ENCODE measurements around the gene PLD4. TPM values are rescaled to one million over a fixed set of nuclear protein-coding genes. Genes with fewer than 3 reads are reported as not detected.
A peak's percentile ranks its signal among the peaks of the same experiment; 100 is the strongest.

PLD4 gene
- total RNA-seq, 1 experiment from 2014 or later: 0.07 TPM

- Mint-ChIP-seq H3K27me3 (ENCODE audit: low read depth) (peaks cover 27% of the 10 kb centered on the region), H3K4me1 (no peaks in the 10 kb centered on the region), H3K9me3 (peaks cover 5% of the 10 kb centered on the region), H3K27ac (no peak overlapping the region), H3K4me3 (no peak overlapping the region), H3K36me3 (no peaks in the 10 kb centered on the region)
- DNase-seq (ENCODE audit: low spot score) (peak; percentile 14), ATAC-seq (no peak)
- ChIA-PET POLR2A (no interaction called here), CTCF (interaction anchor here (1.0 to 1.7 kb wide), 7 partner anchors 31 to 118 kb away, joined by 3 to 5 read pairs (median 3); partner anchors contain the start of gene CLBA1)
- TF ChIP-seq JAZF1 (CRISPR knock-in tag; IDR thresholded peaks at IDR 0.05) (no peak), USF1 (CRISPR knock-in tag; IDR thresholded peaks at IDR 0.05) (no peak), ZNF425 (CRISPR knock-in tag; conservative IDR thresholded peaks at IDR 0.05) (no peak), MYBL2 (CRISPR knock-in tag; IDR thresholded peaks at IDR 0.05) (no peak), TEAD4 (CRISPR knock-in tag; IDR thresholded peaks at IDR 0.05) (no peak), ZBTB43 (CRISPR knock-in tag; IDR thresholded peaks at IDR 0.05) (no peak), IRF2 (CRISPR knock-in tag; IDR thresholded peaks at IDR 0.05; ENCODE audit: borderline replicate concordance, low read depth) (no peak), E2F1 (CRISPR knock-in tag; IDR thresholded peaks at IDR 0.05) (no peak), ESRRA (CRISPR knock-in tag; IDR thresholded peaks at IDR 0.05; ENCODE audit: borderline replicate concordance) (no peak), ZBTB21 (CRISPR knock-in tag; IDR thresholded peaks at IDR 0.05; ENCODE audit: borderline replicate concordance) (no peak), ZNF138 (CRISPR knock-in tag; conservative IDR thresholded peaks at IDR 0.05) (no peak), SOX15 (CRISPR knock-in tag; IDR thresholded peaks at IDR 0.05) (no peak), MAX (CRISPR knock-in tag; IDR thresholded peaks at IDR 0.05) (no peak), ZNF396 (CRISPR knock-in tag; IDR thresholded peaks at IDR 0.05; ENCODE audit: borderline replicate concordance) (no peak), RELA (CRISPR knock-in tag; IDR thresholded peaks at IDR 0.05; ENCODE audit: borderline replicate concordance) (no peak), ZMAT4 (CRISPR knock-in tag; IDR thresholded peaks at IDR 0.05) (no peak), IRF1 (CRISPR knock-in tag; IDR thresholded peaks at IDR 0.05) (no peak), NFATC4 (CRISPR knock-in tag; IDR thresholded peaks at IDR 0.05) (no peak), NR3C1 (CRISPR knock-in tag; conservative IDR thresholded peaks at IDR 0.05; ENCODE audit: low read depth) (no peak)
These were observed 2.7 kb downstream of the PLD4 start for GRCh38 chr14:104927432-104927816.

- ATAC-seq: no peak
- no peak for TF ChIP-seq ATF1 (CRISPR knock-in tag; IDR thresholded peaks at IDR 0.05)
- no peak for TF ChIP-seq ERG (CRISPR knock-in tag; IDR thresholded peaks at IDR 0.05)
- no peak for TF ChIP-seq PRRX2 (CRISPR knock-in tag; IDR thresholded peaks at IDR 0.05)
- TF ChIP-seq ELF4 (CRISPR knock-in tag; IDR thresholded peaks at IDR 0.05; ENCODE audit: low read depth): no peak
- no peak for TF ChIP-seq NR1H2 (CRISPR knock-in tag; IDR thresholded peaks at IDR 0.05)
- TF ChIP-seq AR (CRISPR knock-in tag; IDR thresholded peaks at IDR 0.05): no peak
- TF ChIP-seq RELA (CRISPR knock-in tag; IDR thresholded peaks at IDR 0.05; ENCODE audit: borderline replicate concordance): no peak
- no peak for TF ChIP-seq IRF1 (CRISPR knock-in tag; IDR thresholded peaks at IDR 0.05)
These were observed 3.2 kb downstream of the PLD4 start for GRCh38 chr14:104927901-104928300.

More at GRCh38 chr14:104927901-104928300, 3.2 kb downstream of the PLD4 start:
- H3K36me3 Mint-ChIP-seq: no peaks in the 10 kb centered on the region
- H3K27ac Mint-ChIP-seq: no peak overlapping the region
- peaks cover 5% of the 10 kb centered on the region for H3K9me3 Mint-ChIP-seq
- H3K4me1 Mint-ChIP-seq: no peaks in the 10 kb centered on the region
- ChIA-PET CTCF (interaction anchor here (1.0 to 1.7 kb wide), 8 partner anchors 13 to 117 kb away, joined by 3 to 5 read pairs (median 4); partner anchors contain the start of gene CLBA1), POLR2A (no interaction called here)
- H3K4me3 Mint-ChIP-seq: no peak overlapping the region
- H3K27me3 Mint-ChIP-seq (ENCODE audit: low read depth): peaks cover 32% of the 10 kb centered on the region
- no peak for DNase-seq (ENCODE audit: low spot score)

Measured in WTC11 (cell line).